Erythroblast (primary cell): ENCODE measurements around the gene SPATC1L.

Source experiments
- GATA1 ChIP-seq: IDR thresholded peaks from 2 replicates; pipeline ENCODE4 v1.6.1; 2011; ENCODE audit warnings: low read depth, mild to moderate bottlenecking, control low read depth, low read length, moderate library complexity
- POLR2A ChIP-seq: IDR thresholded peaks from 2 replicates; pipeline ENCODE4 v1.6.1; 2011; ENCODE audit warnings: mild to moderate bottlenecking, low read length

DNA sequence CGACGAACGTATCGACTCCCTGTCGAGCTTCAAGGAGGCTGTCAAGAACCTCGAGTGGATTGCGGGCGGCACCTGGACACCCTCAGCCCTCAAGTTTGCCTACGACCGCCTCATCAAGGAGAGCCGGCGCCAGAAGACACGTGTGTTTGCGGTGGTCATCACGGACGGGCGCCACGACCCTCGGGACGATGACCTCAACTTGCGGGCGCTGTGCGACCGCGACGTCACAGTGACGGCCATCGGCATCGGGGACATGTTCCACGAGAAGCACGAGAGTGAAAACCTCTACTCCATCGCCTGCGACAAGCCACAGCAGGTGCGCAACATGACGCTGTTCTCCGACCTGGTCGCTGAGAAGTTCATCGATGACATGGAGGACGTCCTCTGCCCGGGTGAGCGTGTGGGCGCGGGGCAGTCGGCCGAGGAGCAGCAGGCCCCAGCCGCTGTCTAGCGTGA, 58.4 kb downstream of the SPATC1L start:
- TF ChIP-seq POLR2A (no peak), GATA1 (no peak)
